GM21447 (cell line): ENCODE data around the gene RPL39.
"Not testable (repeated sequence)": the region's sequence is repeated elsewhere in the genome, so short reads cannot be mapped to it uniquely, and the experiment has no call there.

Experiments
- ATAC-seq: cut with Tn5 transposase; IDR thresholded peaks from one replicate; pipeline ENCODE4 v1.9.1; 2021; ENCODE audit not compliant: unreplicated experiment

RPL39 gene

GRCh38 chrX:119763836-119764387, 27.5 kb downstream of the RPL39 start:
- no peak for ATAC-seq

- ATAC-seq: no peak
Measured at GRCh38 chrX:119763181-119763580, 28.2 kb downstream of the RPL39 start.

GRCh38 chrX:119762718-119763117, 28.7 kb downstream of the RPL39 start:
- ATAC-seq: no peak

- no peak for ATAC-seq
Measured at GRCh38 chrX:119760026-119760877, 31.2 kb downstream of the RPL39 start.

- ATAC-seq: no peak
Measured at GRCh38 chrX:119759248-119759766, 32.1 kb downstream of the RPL39 start.

GRCh38 chrX:119758731-119759247, 32.6 kb downstream of the RPL39 start:
- ATAC-seq: no peak

- no peak for ATAC-seq
Measured at GRCh38 chrX:119757979-119758730, 33.3 kb downstream of the RPL39 start, which contains the start of gene SOWAHD. Gene SOWAHD (plus strand): TSS chrX:119758588. CDS start chrX:119758668, 80 bp downstream.

- no peak for ATAC-seq
Measured at GRCh38 chrX:119757646-119757978, 33.8 kb downstream of the RPL39 start.

- no peak for ATAC-seq
Measured at GRCh38 chrX:119756926-119757635, 34.3 kb downstream of the RPL39 start.

GRCh38 chrX:119755981-119756533, 35.4 kb downstream of the RPL39 start:
- ATAC-seq: peak; percentile 60

GRCh38 chrX:119753639-119754257, 37.7 kb downstream of the RPL39 start:
- ATAC-seq: no peak

- ATAC-seq: no peak
Measured at GRCh38 chrX:119753001-119753400, 38.4 kb downstream of the RPL39 start.

GRCh38 chrX:119750751-119751150, 40.7 kb downstream of the RPL39 start:
- not testable (repeated sequence) for ATAC-seq

- ATAC-seq: not testable (repeated sequence)
Measured at GRCh38 chrX:119750131-119750530, 41.3 kb downstream of the RPL39 start.

GRCh38 chrX:119745283-119745848, 46.1 kb downstream of the RPL39 start:
- no peak for ATAC-seq

GRCh38 chrX:119738742-119739141, 52.7 kb downstream of the RPL39 start:
- no peak for ATAC-seq
